CD4-positive, alpha-beta T cell treated with Interleukin-6 for 4 hours (primary cell): ENCODE data around the gene CCDC59.

ENCODE experiments used
- DNase-seq: peaks from one replicate; pipeline ENCODE4 v3.0.0-alpha.2; 2020; ENCODE audit warnings: mixed read lengths

CCDC59 gene

DNA sequence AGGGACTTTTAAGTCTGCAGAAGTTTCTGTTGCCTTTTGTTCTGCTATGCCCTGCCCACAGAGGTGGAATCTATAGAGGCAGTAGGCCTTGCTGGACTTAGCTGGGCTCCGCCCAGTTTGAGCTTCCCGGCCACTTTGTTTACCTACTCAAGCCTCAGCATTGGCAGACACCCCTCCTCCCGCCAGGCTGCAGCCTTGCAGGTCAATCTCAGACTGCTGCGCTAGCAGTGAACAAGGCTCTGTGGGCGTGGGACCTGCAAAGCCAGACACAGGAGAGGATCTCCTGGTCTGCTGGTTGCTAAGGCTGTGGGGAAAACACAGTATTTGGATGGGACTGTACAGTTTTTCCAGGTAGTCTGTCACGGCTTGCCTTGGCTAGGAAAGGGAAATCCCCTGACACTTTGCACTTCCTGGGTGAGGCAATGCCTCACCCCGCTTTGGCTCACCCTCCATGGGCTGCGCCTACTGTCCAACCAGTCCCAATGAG is 43.7 kb downstream of the CCDC59 start:
- no peak for DNase-seq
